ENCODE measurements around the gene CDH23.

The CDH23 gene

GRCh38 chr10:71708897-71709882 is 312.5 kb downstream of the CDH23 start:
- no peak for DNase-seq (ENCODE audit: low spot score)

GRCh38 chr10:71710519-71710918 is 313.8 kb downstream of the CDH23 start:
- no peak for DNase-seq (ENCODE audit: low spot score)

GRCh38 chr10:71711052-71711623 is 314.4 kb downstream of the CDH23 start:
- DNase-seq (ENCODE audit: low spot score), result no peak

- DNase-seq (ENCODE audit: low spot score), result no peak
Observed at GRCh38 chr10:71712170-71712569, 315.4 kb downstream of the CDH23 start.

GRCh38 chr10:71712572-71713134 is 315.9 kb downstream of the CDH23 start:
- DNase-seq (ENCODE audit: low spot score), result no peak

- peak; percentile 53 for DNase-seq (ENCODE audit: low spot score)
Observed at GRCh38 chr10:71713135-71714030, 316.7 kb downstream of the CDH23 start.

GRCh38 chr10:71714031-71714410 is 317.3 kb downstream of the CDH23 start:
- no peak for DNase-seq (ENCODE audit: low spot score)

GRCh38 chr10:71714592-71714991 is 317.9 kb downstream of the CDH23 start:
- no peak for DNase-seq (ENCODE audit: low spot score)

- DNase-seq (ENCODE audit: low spot score), result no peak
Observed at GRCh38 chr10:71715026-71715425, 318.3 kb downstream of the CDH23 start.

GRCh38 chr10:71715860-71716259 is 319.1 kb downstream of the CDH23 start:
- DNase-seq (ENCODE audit: low spot score), result no peak

- DNase-seq (ENCODE audit: low spot score), result no peak
Observed at GRCh38 chr10:71716426-71716825, 319.7 kb downstream of the CDH23 start.

- DNase-seq (ENCODE audit: low spot score), result no peak
Observed at GRCh38 chr10:71717056-71717455, 320.3 kb downstream of the CDH23 start.

- no peak for DNase-seq (ENCODE audit: low spot score)
Observed at GRCh38 chr10:71717551-71717951, 320.8 kb downstream of the CDH23 start.

GRCh38 chr10:71718165-71718698 is 321.5 kb downstream of the CDH23 start:
- DNase-seq (ENCODE audit: low spot score), result no peak

- DNase-seq (ENCODE audit: low spot score), result no peak
Observed at GRCh38 chr10:71719042-71719441, 322.3 kb downstream of the CDH23 start.

GRCh38 chr10:71719464-71720201 is 322.9 kb downstream of the CDH23 start, which contains the start of gene C10orf105:
TSS of gene C10orf105 (minus strand) at chr10:71719778. CDS start at chr10:71716337, 3,441 bp downstream.
- no peak for DNase-seq (ENCODE audit: low spot score)

GRCh38 chr10:71720288-71720687 is 323.6 kb downstream of the CDH23 start:
- DNase-seq (ENCODE audit: low spot score), result no peak

- no peak for DNase-seq (ENCODE audit: low spot score)
Observed at GRCh38 chr10:71721313-71721712, 324.6 kb downstream of the CDH23 start.

GRCh38 chr10:71722849-71723248 is 326.1 kb downstream of the CDH23 start:
- DNase-seq (ENCODE audit: low spot score), result no peak

GRCh38 chr10:71723311-71723710 is 326.6 kb downstream of the CDH23 start:
- no peak for DNase-seq (ENCODE audit: low spot score)

- no peak for DNase-seq (ENCODE audit: low spot score)
Observed at GRCh38 chr10:71724539-71724938, 327.8 kb downstream of the CDH23 start.

Data from CD4-positive, alpha-beta T cell treated with Interleukin-2 at 100 ng/mL for 4 hours (primary cell).